ENCODE measurements around the gene FUBP1. TPM values are rescaled to one million over a fixed set of nuclear protein-coding genes. Genes with fewer than 3 reads are reported as not detected.
"Not testable (repeated sequence)": the region's sequence is repeated elsewhere in the genome, so short reads cannot be mapped to it uniquely, and the experiment has no call there.

Gene FUBP1
- total RNA-seq, 1 donor from 2014 or later = 318 TPM

DNA sequence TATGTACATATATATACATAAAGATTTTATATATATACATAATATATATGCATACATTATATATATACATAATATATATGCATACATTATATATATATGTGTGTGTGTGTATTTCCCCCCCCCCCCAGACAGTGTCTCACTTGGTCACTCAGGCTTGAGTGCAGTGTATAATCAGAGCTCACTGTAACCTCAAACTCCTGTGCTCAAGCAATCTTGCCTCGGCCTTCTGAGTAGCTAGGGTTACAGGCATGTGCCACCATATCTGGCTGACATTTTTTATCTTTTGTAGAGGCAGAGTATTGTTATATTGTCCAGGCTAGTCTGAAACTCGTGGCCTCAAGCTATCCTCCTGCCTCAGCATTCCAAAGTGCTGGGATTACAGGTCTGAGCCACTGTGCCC is 9.0 kb upstream of the FUBP1 start:
- H3K27me3 Mint-ChIP-seq (ENCODE audit: low read depth) = no peaks in the 10 kb centered on the region
- H3K36me3 Mint-ChIP-seq (ENCODE audit: low read depth) = peaks cover 3% of the 10 kb centered on the region
- peaks cover 13% of the 10 kb centered on the region for H3K4me1 Mint-ChIP-seq
- H3K4me3 Mint-ChIP-seq = no peak overlapping the region
- no peaks in the 10 kb centered on the region for H3K9me3 Mint-ChIP-seq
- TF ChIP-seq CTCF (conservative IDR thresholded peaks at IDR 0.05) = no peak
- H3K27ac Mint-ChIP-seq (ENCODE audit: unreplicated experiment) = no peak overlapping the region
- DNase-seq (ENCODE audit: low read depth, low spot score) = no peak

GRCh38 chr1:77986810-77987209 is 7.9 kb upstream of the FUBP1 start:
- H3K36me3 Mint-ChIP-seq (ENCODE audit: low read depth) = peaks cover 3% of the 10 kb centered on the region

DNA sequence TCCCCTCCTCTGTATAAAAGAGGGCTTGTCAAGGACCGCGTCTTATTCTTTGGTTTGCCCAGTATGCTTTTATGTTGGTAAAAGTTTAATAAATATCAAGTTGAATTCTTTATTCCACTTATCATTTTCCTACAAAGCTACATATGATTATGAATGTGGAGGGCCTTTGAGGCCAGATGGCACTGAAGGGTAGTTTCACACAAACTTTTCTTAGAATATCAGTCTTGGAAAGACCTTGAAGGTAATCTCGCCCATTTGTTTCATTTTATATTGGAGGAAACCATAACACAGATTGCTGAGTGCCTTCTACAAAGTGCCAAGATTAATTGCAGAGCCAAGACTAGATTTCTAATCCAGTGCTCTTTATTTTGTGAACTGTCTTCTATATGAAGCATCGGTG is 5.8 kb upstream of the FUBP1 start:
- DNase-seq (ENCODE audit: low read depth, low spot score) = no peak
- Mint-ChIP-seq H3K27me3 (ENCODE audit: low read depth) (no peaks in the 10 kb centered on the region), H3K36me3 (ENCODE audit: low read depth) (peaks cover 3% of the 10 kb centered on the region), H3K9me3 (no peaks in the 10 kb centered on the region), H3K27ac (ENCODE audit: unreplicated experiment) (no peak overlapping the region), H3K4me3 (no peak overlapping the region), H3K4me1 (peaks cover 28% of the 10 kb centered on the region)
- no peak for TF ChIP-seq CTCF (conservative IDR thresholded peaks at IDR 0.05)

More at GRCh38 chr1:77986810-77987209, 7.9 kb upstream of the FUBP1 start:
- DNase-seq (ENCODE audit: low read depth, low spot score) = no peak
- TF ChIP-seq CTCF (conservative IDR thresholded peaks at IDR 0.05) = no peak
- Mint-ChIP-seq H3K27me3 (ENCODE audit: low read depth) (no peaks in the 10 kb centered on the region), H3K4me3 (no peak overlapping the region), H3K9me3 (no peaks in the 10 kb centered on the region), H3K4me1 (peaks cover 15% of the 10 kb centered on the region), H3K27ac (ENCODE audit: unreplicated experiment) (no peak overlapping the region)

- H3K4me1 Mint-ChIP-seq = peaks cover 28% of the 10 kb centered on the region
- H3K27me3 Mint-ChIP-seq (ENCODE audit: low read depth) = no peaks in the 10 kb centered on the region
- H3K4me3 Mint-ChIP-seq = peak overlapping the region; percentile 20
- H3K27ac Mint-ChIP-seq (ENCODE audit: unreplicated experiment) = no peak overlapping the region
- no peak for DNase-seq (ENCODE audit: low read depth, low spot score)
- peaks cover 3% of the 10 kb centered on the region for H3K36me3 Mint-ChIP-seq (ENCODE audit: low read depth)
- no peaks in the 10 kb centered on the region for H3K9me3 Mint-ChIP-seq
- TF ChIP-seq CTCF (conservative IDR thresholded peaks at IDR 0.05) = no peak
Measured at GRCh38 chr1:77983997-77984355, 5.1 kb upstream of the FUBP1 start.

- Mint-ChIP-seq H3K4me3 (peak overlapping the region; percentile 48), H3K4me1 (peaks cover 28% of the 10 kb centered on the region)
- not testable (repeated sequence) for H3K27ac Mint-ChIP-seq (ENCODE audit: unreplicated experiment)
Measured at GRCh38 chr1:77983352-77983996, 4.6 kb upstream of the FUBP1 start.

DNA sequence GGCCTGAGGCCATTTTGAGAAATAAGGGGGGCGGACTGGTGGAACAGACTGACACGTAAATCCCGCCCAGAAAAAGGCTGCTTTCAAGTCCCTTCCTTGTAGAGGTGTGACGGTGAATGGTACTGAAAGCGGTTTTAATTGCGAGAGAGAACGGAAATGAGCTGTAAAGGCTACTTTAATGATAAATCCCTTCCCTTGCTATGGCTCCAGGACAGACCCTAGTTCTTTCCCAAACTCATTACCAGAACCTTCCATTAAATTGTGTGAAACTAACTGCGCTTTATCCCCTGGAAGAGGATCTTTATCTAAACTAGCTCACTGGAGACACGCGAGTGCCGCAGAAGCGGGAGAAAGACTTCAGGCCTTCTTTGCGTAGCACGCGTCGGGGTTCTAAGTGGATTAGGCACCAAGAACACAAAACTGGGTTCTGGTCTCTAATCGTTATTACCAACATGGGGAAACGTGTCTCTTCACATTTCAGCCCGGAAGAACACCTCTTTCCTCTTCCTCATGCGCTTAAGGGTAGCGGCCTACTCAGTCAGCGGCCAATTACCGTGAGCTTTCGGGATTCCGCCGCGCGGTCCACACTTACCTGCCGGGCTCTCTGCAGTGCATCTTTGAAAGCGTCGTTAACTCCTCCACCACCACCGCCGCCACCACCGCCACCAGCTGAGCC is 441 bp downstream of the FUBP1 start:
- H3K4me1 Mint-ChIP-seq = peaks cover 39% of the 10 kb centered on the region
- H3K4me3 Mint-ChIP-seq = no peak overlapping the region
- no peaks in the 10 kb centered on the region for H3K9me3 Mint-ChIP-seq

More at GRCh38 chr1:77983352-77983996, 4.6 kb upstream of the FUBP1 start:
- H3K9me3 Mint-ChIP-seq; H3K36me3 Mint-ChIP-seq (ENCODE audit: low read depth); DNase-seq (ENCODE audit: low read depth, low spot score); H3K27me3 Mint-ChIP-seq (ENCODE audit: low read depth): not testable (repeated sequence)

More for the DNA sequence above, 441 bp downstream of the FUBP1 start:
- Mint-ChIP-seq H3K27ac (ENCODE audit: unreplicated experiment) (no peak overlapping the region), H3K27me3 (ENCODE audit: low read depth) (no peaks in the 10 kb centered on the region), H3K36me3 (ENCODE audit: low read depth) (peaks cover 10% of the 10 kb centered on the region)
- DNase-seq (ENCODE audit: low read depth, low spot score) = peak; percentile 63
- TF ChIP-seq CTCF (conservative IDR thresholded peaks at IDR 0.05) = no peak

All from neural crest cell (in vitro differentiated cells).